Sigmoid colon (tissue), 4 donors: ENCODE results near the gene GPR173.

Experiments
- CTCF ChIP-seq, 4 experiments: fragments of 450-650 bp in 3 of 4; fragments of 200-600 bp in 1 of 4; IDR thresholded peaks; one replicate each; pipeline ENCODE4 v1.5.1; 2016 to 2019; ENCODE audit warnings: antibody characterized with exemption in 4 of 4, mild to moderate bottlenecking in 3 of 4, moderate library complexity in 2 of 4
- POLR2A ChIP-seq, 2 donors: fragments of 450-650 bp; IDR thresholded peaks; one replicate each; pipeline ENCODE4 v1.6.1; 2016; ENCODE audit warnings: antibody characterized with exemption in 2 of 2, mild to moderate bottlenecking in 2 of 2, moderate library complexity in 2 of 2
- POLR2AphosphoS5 ChIP-seq, 4 donors: sonication (generic); formaldehyde crosslinking; IDR thresholded peaks; one replicate each; pipeline ENCODE4 v1.6.1; 2017; ENCODE audit warnings: antibody characterized with exemption in 4 of 4

GRCh38 chrX:53077207-53078197 is 28.9 kb downstream of the GPR173 start:
- TF ChIP-seq CTCF (IDR thresholded peaks at IDR 0.05) (no peak), POLR2A (IDR thresholded peaks at IDR 0.05) (no peak), POLR2AphosphoS5 (IDR thresholded peaks at IDR 0.05) (no peak)
